GM12878 (cell line): ENCODE measurements around the gene AMPH. TPM values are rescaled to one million over a fixed set of nuclear protein-coding genes. Genes with fewer than 3 reads are reported as not detected.

Experiments used
- ATAC-seq: fragments of 200-7000 bp; cut with Tn5 transposase; 3 replicates; pipeline ENCODE4 v1.9.1; 2020; ENCODE audit warnings: mild to moderate bottlenecking, moderate library complexity
- BruUV-seq: library from RNA; stranded (reverse); fragments of 400-500 nt; replicated peaks from 2 replicates; lab custom pipeline; 2021; lab: Mats Ljungman, UMichigan
- CTCF ChIA-PET: fragments of 300-600 bp; sonication (Branson Sonifier 250); formaldehyde crosslinking; extraction: SDS; loops from one replicate; lab custom pipeline; 2021; ENCODE audit warnings: inconsistent platforms; lab: Yijun Ruan, JAX
- POLR2A ChIA-PET: fragments of 350-600 bp; formaldehyde crosslinking; extraction: SDS; loops from one replicate; lab custom pipeline; 2021; ENCODE audit warnings: inconsistent platforms; lab: Charles Lee
- RAD21 ChIA-PET: fragments of 300-600 bp; sonication (Branson Sonifier 250); formaldehyde crosslinking; loops from one replicate; lab custom pipeline; 2023; ENCODE audit warnings: antibody characterized with exemption; ENCODE audit not compliant: unreplicated experiment; lab: Charles Lee
- SMC1A ChIA-PET: fragments of 300-600 bp; sonication (Branson Sonifier 250); formaldehyde crosslinking; loops from one replicate; lab custom pipeline; 2023; ENCODE audit not compliant: unreplicated experiment, uncharacterized antibody; lab: Charles Lee
- DNase-seq: peaks from one replicate; pipeline ENCODE4 v3.0.0-alpha.2; 2011; ENCODE audit warnings: low read depth, low spot score
- FAIRE-seq: peaks from 3 replicates; lab custom pipeline; 2011; peaks lifted over from hg19 to GRCh38; lab: Jason Lieb, UNC
- H2AFZ ChIP-seq: 2 replicates; pipeline ENCODE4 v1.6.0; 2011; ENCODE audit warnings: low read depth, low read length, control low read depth; ENCODE audit not compliant: control insufficient read depth
- H3K27ac ChIP-seq: 2 replicates; pipeline ENCODE4 v1.5.1; 2011; ENCODE audit warnings: control low read depth; ENCODE audit not compliant: control insufficient read depth, insufficient read depth
- H3K27me3 ChIP-seq, 2 experiments: replicated peaks in 1 of 2; 2 replicates each; pipeline versions ENCODE4 v1.6.0 to v1.6.1; 2011; ENCODE audit warnings: low read length in 1 of 2; ENCODE audit not compliant: control insufficient read depth in 2 of 2, insufficient read depth in 2 of 2
- H3K36me3 ChIP-seq, 2 experiments: 2 replicates each; pipeline ENCODE4 v1.5.1; 2011; ENCODE audit warnings: low read length in 1 of 2; ENCODE audit not compliant: control insufficient read depth in 2 of 2, insufficient read depth in 2 of 2
- H3K4me1 ChIP-seq: 2 replicates; pipeline ENCODE4 v1.6.1; 2011; ENCODE audit warnings: mild to moderate bottlenecking, low read length, moderate library complexity, mixed read lengths; ENCODE audit not compliant: control insufficient read depth, insufficient read depth
- H3K4me2 ChIP-seq: 2 replicates; pipeline ENCODE4 v1.6.0; 2011; ENCODE audit warnings: control low read depth; ENCODE audit not compliant: control insufficient read depth, insufficient read depth
- H3K4me3 ChIP-seq: fragments of 200-600 bp; sonication (generic); 2 replicates; pipeline ENCODE4 v1.5.1; 2016
- H3K79me2 ChIP-seq: 2 replicates; pipeline ENCODE4 v1.6.0; 2011; ENCODE audit warnings: low read length; ENCODE audit not compliant: control insufficient read depth, insufficient read depth
- H3K9ac ChIP-seq: 2 replicates; pipeline ENCODE4 v1.8.0; 2011; ENCODE audit warnings: low read length, control low read depth, mixed read lengths; ENCODE audit not compliant: control insufficient read depth, insufficient read depth
- H3K9me3 ChIP-seq: replicated peaks from 3 replicates; pipeline ENCODE4 v1.5.1; 2011; ENCODE audit warnings: mild to moderate bottlenecking, low read length; ENCODE audit not compliant: control insufficient read depth, insufficient read depth
- H4K20me1 ChIP-seq: 2 replicates; pipeline ENCODE4 v1.6.0; 2011; ENCODE audit not compliant: control insufficient read depth, insufficient read depth
- BCL3 ChIP-seq: IDR thresholded peaks from 2 replicates; pipeline ENCODE4 v1.6.1; 2011; ENCODE audit warnings: borderline replicate concordance, low read depth, mild to moderate bottlenecking, moderate library complexity, low read length; ENCODE audit not compliant: insufficient read depth, poor library complexity, severe bottlenecking
- E2F8 ChIP-seq: fragments of 450-650 bp; IDR thresholded peaks from 2 replicates; pipeline ENCODE4 v1.6.1; 2018; ENCODE audit warnings: mild to moderate bottlenecking, low read depth, moderate library complexity; ENCODE audit not compliant: partially characterized antibody
- HDGF ChIP-seq: fragments of 450-650 bp; IDR thresholded peaks from 2 replicates; pipeline ENCODE4 v1.6.1; 2016; ENCODE audit warnings: antibody characterized with exemption
- IRF3 ChIP-seq: fragments of 450-650 bp; IDR thresholded peaks from 2 replicates; pipeline ENCODE4 v1.6.1; 2014; ENCODE audit warnings: mild to moderate bottlenecking
- MLLT1 ChIP-seq: fragments of 450-650 bp; IDR thresholded peaks from 2 replicates; pipeline ENCODE4 v1.6.1; 2016; ENCODE audit warnings: mild to moderate bottlenecking
- NFYB ChIP-seq: IDR thresholded peaks from 2 replicates; pipeline ENCODE4 v1.6.1; 2011; ENCODE audit warnings: low read depth, mild to moderate bottlenecking, low read length, improper control_type of control experiment, moderate library complexity; ENCODE audit not compliant: insufficient read depth
- STAT3 ChIP-seq: IDR thresholded peaks from 2 replicates; pipeline ENCODE4 v1.6.1; 2011; ENCODE audit warnings: low read depth, low read length, improper control_type of control experiment
- TCF12 ChIP-seq: IDR thresholded peaks from 2 replicates; pipeline ENCODE4 v1.6.1; 2011; ENCODE audit warnings: low read depth, mild to moderate bottlenecking, low read length
- TCF7 ChIP-seq: IDR thresholded peaks from 2 replicates; pipeline ENCODE4 v1.6.1; 2014; ENCODE audit warnings: antibody characterized with exemption, borderline replicate concordance
- ZNF217 ChIP-seq: fragments of 450-650 bp; IDR thresholded peaks from 2 replicates; pipeline ENCODE4 v1.6.1; 2017; ENCODE audit warnings: antibody characterized with exemption, mild to moderate bottlenecking
- whole genome bisulfite sequencing: methylation state at CpG from one replicate; pipeline ENCODE4 v1.1.6; 2016; ENCODE audit warnings: low lambda C conversion rate; ENCODE audit not compliant: insufficient replicate concordance, insufficient coverage; ENCODE audit errors: missing lambda C conversion rate; 5-methylcytosine and 5-hydroxymethylcytosine counted together
- in situ Hi-C: fragments of 300-500 bp; cut with MboI; formaldehyde crosslinking; loops from 9 replicates; pipeline ENCODE4 v1.14.3; 2018; ENCODE audit warnings: mixed read lengths
- intact Hi-C: fragments of 100-400 bp; cut with micrococcal nuclease; formaldehyde crosslinking; loops from one replicate; pipeline ENCODE4 v1.14.2; 2022; ENCODE audit not compliant: unreplicated experiment
- polyA plus RNA-seq, 11 experiments: library from polyadenylated mRNA; depleted of rRNA in 4 of 11; unstranded in 6 of 11; stranded (reverse) in 5 of 11; fragments of >200 nt; fragmentation: Nextera tagmentation in 4 of 11; fragmentation: Illumina TruSeq in 1 of 11; extraction: Ambion mirVana in 4 of 11; extraction: Trizol in 1 of 11; gene quantifications; 1 replicate in 1 of 11; 2 replicates in 10 of 11; pipeline versions ENCODE4 v1.2.1 to v1.2.3, GENCODE V29; 2011 to 2016; ENCODE audit warnings: inconsistent platforms in 2 of 11, missing spikeins in 2 of 11, low read depth in 1 of 11
- total RNA-seq, 4 experiments: library from RNA; depleted of rRNA in 3 of 4; stranded (reverse); fragments of >200 nt in 3 of 4; fragmentation: Illumina TruSeq in 1 of 4; extraction: Trizol in 1 of 4; gene quantifications; 2 replicates each; pipeline versions ENCODE4 v1.2.1 to v1.2.3, GENCODE V29; 2013 to 2021

The AMPH gene
- total and polyA plus RNA-seq, 10 of the 15 experiments (the other 5 are each of a cell fraction or from before 2014, with no cell fraction given) = 0.03 to 0.24 (median 0.08) TPM; not detected in 2

GRCh38 chr7:38678698-38679054, 47.5 kb upstream of the AMPH start (continued):
- no peak for TF ChIP-seq E2F8

GRCh38 chr7:38677981-38678697, 47.0 kb upstream of the AMPH start:
- ChIA-PET RAD21 (interaction anchor here (1.2 kb wide), 1 partner anchor 18 kb away, joined by 3 read pairs; no protein-coding TSS in a partner anchor), POLR2A (no interaction called here), SMC1A (no interaction called here), CTCF (interaction anchor here (0.8 to 2.0 kb wide), 2 partner anchors 18 to 24 kb away, joined by 3 to 8 read pairs; no protein-coding TSS in a partner anchor)
- Histone ChIP-seq H3K36me3 (no peaks in the 10 kb centered on the region), H3K4me1 (no peaks in the 10 kb centered on the region), H3K27ac (no peak overlapping the region), H3K9ac (no peak overlapping the region), H3K4me2 (no peak overlapping the region), H4K20me1 (no peaks in the 10 kb centered on the region), H3K9me3 (no peaks in the 10 kb centered on the region), H2AFZ (no peak overlapping the region), H3K27me3 (no peaks in the 10 kb centered on the region; a peak in 1 of 4 replicates), H3K4me3 (no peak overlapping the region), H3K79me2 (no peaks in the 10 kb centered on the region)
- in situ Hi-C loops (no loop called here), intact Hi-C loops (no loop called here)
- FAIRE-seq = no peak
- 40% methylated on average over 5 of the region's 5 CpGs for WGBS
- no peak for ATAC-seq
- no peak for DNase-seq
- no TSS peak for BruUV-seq
- no peak for TF ChIP-seq MLLT1
- no peak for TF ChIP-seq ZNF217
- no peak for TF ChIP-seq STAT3
- TF ChIP-seq HDGF = no peak
- no peak for TF ChIP-seq TCF7
- no peak for TF ChIP-seq IRF3
- no peak for TF ChIP-seq BCL3
- no peak for TF ChIP-seq TCF12
- TF ChIP-seq NFYB = no peak
